ENCODE measurements around the gene GPC6. TPM values are rescaled to one million over a fixed set of nuclear protein-coding genes. Genes with fewer than 3 reads are reported as not detected.
A peak's percentile ranks its signal among the peaks of the same experiment; 100 is the strongest.

The GPC6 gene
- total and polyA plus RNA-seq, 2 experiments from 2014 or later: 14.4 to 43.3 TPM

- no peaks in the 10 kb centered on the region for H3K27me3 ChIP-seq
Observed at GRCh38 chr13:93624311-93624777, 397.7 kb downstream of the GPC6 start.

DNA sequence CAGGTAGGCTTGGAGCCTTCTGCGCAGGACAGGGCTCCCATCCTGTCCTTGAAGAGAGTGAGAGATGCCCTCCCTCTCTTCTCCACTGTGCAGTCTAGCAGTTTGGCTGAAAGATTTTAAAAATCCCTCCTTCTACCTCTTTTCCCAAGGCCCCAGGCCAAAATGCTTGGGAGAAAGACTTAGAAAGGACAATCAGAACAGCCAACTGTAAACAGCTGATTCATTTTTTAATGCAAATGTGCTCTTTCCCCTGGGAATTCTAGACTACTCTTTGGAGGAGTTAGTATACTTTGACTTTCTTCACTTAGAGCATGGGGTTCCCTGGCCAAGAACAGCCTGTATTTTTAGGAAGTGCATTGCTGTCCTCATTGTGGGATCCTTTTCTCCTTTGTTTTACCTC, 398.9 kb downstream of the GPC6 start:
- Histone ChIP-seq H3K36me3 (no peaks in the 10 kb centered on the region), H3K4me1 (ENCODE audit: low read depth) (peaks cover 4% of the 10 kb centered on the region), H3K9me3 (ENCODE audit: low read depth) (no peaks in the 10 kb centered on the region), H3K27ac (no peak overlapping the region), H3K4me3 (no peak overlapping the region), H3K27me3 (no peaks in the 10 kb centered on the region)
- TF ChIP-seq, protein P1, sequence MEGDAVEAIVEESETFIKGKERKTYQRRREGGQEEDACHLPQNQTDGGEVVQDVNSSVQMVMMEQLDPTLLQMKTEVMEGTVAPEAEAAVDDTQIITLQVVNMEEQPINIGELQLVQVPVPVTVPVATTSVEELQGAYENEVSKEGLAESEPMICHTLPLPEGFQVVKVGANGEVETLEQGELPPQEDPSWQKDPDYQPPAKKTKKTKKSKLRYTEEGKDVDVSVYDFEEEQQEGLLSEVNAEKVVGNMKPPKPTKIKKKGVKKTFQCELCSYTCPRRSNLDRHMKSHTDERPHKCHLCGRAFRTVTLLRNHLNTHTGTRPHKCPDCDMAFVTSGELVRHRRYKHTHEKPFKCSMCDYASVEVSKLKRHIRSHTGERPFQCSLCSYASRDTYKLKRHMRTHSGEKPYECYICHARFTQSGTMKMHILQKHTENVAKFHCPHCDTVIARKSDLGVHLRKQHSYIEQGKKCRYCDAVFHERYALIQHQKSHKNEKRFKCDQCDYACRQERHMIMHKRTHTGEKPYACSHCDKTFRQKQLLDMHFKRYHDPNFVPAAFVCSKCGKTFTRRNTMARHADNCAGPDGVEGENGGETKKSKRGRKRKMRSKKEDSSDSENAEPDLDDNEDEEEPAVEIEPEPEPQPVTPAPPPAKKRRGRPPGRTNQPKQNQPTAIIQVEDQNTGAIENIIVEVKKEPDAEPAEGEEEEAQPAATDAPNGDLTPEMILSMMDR (IDR thresholded peaks at IDR 0.05; ENCODE audit: low read depth, low read length): no peak
- peak in 1 of 2 donors; percentile 27 for DNase-seq (ENCODE audit: low read depth in 1 of 2, low spot score in 1 of 2)

More at GRCh38 chr13:93624311-93624777, 397.7 kb downstream of the GPC6 start:
- DNase-seq (ENCODE audit: low read depth in 1 of 2, low spot score in 1 of 2): peak in 1 of 2 donors; percentile 60
- TF ChIP-seq, protein P1 (IDR thresholded peaks at IDR 0.05; ENCODE audit: low read depth, low read length): no peak
- Histone ChIP-seq H3K36me3 (no peaks in the 10 kb centered on the region), H3K9me3 (ENCODE audit: low read depth) (no peaks in the 10 kb centered on the region), H3K4me1 (ENCODE audit: low read depth) (peaks cover 4% of the 10 kb centered on the region), H3K4me3 (no peak overlapping the region), H3K27ac (no peak overlapping the region)

DNA sequence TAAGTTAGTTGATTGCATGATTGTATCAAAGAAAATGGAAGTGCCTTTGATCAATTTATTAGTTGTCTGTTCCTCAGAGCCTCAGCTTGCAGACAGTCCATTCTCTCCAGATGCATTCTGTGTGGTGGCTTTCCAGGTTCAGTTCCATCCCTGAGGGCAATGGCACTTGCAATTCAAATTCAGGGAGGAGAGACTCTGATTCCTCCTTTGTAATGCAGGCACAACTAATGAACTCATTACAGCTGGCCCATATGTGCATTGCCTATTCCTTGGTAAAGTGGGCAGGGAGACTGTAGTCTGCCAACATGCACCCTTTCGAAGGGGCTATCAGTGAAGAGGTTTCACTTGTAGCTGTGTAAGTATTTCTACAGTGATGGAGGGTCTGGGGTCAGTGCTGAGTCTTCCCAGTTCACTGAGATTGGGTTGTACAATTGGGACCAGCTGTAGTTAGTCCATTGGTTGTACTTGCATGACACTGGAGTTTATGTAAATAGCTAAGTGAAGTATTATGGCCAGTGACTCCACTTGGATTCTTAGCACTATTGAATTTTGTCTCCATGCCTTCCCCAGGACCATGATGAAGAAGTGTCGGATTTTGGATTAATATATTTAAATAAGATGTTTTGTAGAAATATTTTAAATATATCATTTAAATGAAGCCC, 401.7 kb downstream of the GPC6 start:
- DNase-seq (ENCODE audit: low read depth in 1 of 2, low spot score in 1 of 2): no peak
- TF ChIP-seq, protein P1 (IDR thresholded peaks at IDR 0.05; ENCODE audit: low read depth, low read length): no peak
- Histone ChIP-seq H3K9me3 (ENCODE audit: low read depth) (no peaks in the 10 kb centered on the region), H3K36me3 (no peaks in the 10 kb centered on the region), H3K4me3 (no peak overlapping the region), H3K4me1 (ENCODE audit: low read depth) (peaks cover 4% of the 10 kb centered on the region), H3K27ac (no peak overlapping the region), H3K27me3 (no peaks in the 10 kb centered on the region)

DNA sequence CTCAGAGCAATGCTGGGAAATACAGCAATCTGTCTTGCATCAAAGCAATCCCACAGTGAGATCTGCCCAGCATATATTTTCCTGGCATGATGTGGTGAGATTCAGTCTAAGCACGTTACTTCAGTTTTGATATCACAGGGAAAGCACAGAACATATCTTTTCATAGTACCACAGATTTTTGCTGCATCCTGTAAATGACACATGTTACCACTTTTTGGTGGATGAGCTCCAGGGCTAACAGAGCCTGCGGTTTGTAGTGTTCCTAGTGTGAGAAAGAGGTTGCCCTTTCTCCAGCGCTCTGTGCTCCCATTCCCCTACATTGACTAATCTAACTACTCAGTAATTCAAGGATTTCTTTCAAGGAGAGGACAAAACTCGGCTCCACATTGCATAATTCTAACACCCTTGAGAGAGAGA, 409.0 kb downstream of the GPC6 start:
- TF ChIP-seq, protein P1 (IDR thresholded peaks at IDR 0.05; ENCODE audit: low read depth, low read length): no peak
- no peak overlapping the region for H3K4me3 ChIP-seq
- no peaks in the 10 kb centered on the region for H3K36me3 ChIP-seq
- H3K4me1 ChIP-seq (ENCODE audit: low read depth): no peaks in the 10 kb centered on the region
- no peak overlapping the region for H3K27ac ChIP-seq
- H3K27me3 ChIP-seq: no peaks in the 10 kb centered on the region
- no peaks in the 10 kb centered on the region for H3K9me3 ChIP-seq (ENCODE audit: low read depth)
- peak in 1 of 2 donors; percentile 90 for DNase-seq (ENCODE audit: low read depth in 1 of 2, low spot score in 1 of 2)

DNA sequence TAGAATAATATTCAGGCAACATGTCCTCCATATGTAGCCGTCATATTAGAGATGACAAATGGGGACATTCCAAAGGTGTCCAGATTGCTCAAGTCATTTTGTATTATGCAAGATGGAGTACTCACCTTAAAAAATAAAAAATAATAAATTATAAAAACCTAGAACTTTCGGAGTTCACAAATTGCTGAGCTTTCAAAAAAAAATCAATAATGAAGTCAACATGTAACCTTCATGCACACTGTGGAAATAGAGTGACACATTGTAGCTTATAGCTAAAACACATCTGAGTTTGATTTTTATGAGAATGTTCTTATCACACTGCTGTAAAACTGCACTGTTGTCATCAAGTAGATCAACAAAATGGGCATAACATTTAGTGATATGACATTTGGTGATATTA, 411.2 kb downstream of the GPC6 start:
- TF ChIP-seq, protein P1 (IDR thresholded peaks at IDR 0.05; ENCODE audit: low read depth, low read length): no peak
- Histone ChIP-seq H3K27me3 (no peaks in the 10 kb centered on the region), H3K27ac (no peak overlapping the region), H3K4me3 (no peak overlapping the region), H3K4me1 (ENCODE audit: low read depth) (no peaks in the 10 kb centered on the region), H3K9me3 (ENCODE audit: low read depth) (no peaks in the 10 kb centered on the region), H3K36me3 (no peaks in the 10 kb centered on the region)
- DNase-seq (ENCODE audit: low read depth in 1 of 2, low spot score in 1 of 2): no peak
